T47D (cell line): ENCODE results near the gene CRYBA2.

Experiments used
- DNase-seq, 2 experiments: peaks; one replicate each; pipeline versions ENCODE4 v3.0.0 to v3.0.0-alpha.2; 2011 to 2012; ENCODE audit warnings: low read depth in 1 of 2, low spot score in 1 of 2
- JUND ChIP-seq: IDR thresholded peaks from 2 replicates; pipeline ENCODE4 v1.6.1; 2012; ENCODE audit warnings: low read depth
- in situ Hi-C: cut with HindIII; loops from 2 replicates; pipeline ENCODE4 v1.10.0; 2016; ENCODE audit warnings: low sequenced_read_pairs, low pct_unique_long_range_greater_than_20kb

Gene CRYBA2

DNA sequence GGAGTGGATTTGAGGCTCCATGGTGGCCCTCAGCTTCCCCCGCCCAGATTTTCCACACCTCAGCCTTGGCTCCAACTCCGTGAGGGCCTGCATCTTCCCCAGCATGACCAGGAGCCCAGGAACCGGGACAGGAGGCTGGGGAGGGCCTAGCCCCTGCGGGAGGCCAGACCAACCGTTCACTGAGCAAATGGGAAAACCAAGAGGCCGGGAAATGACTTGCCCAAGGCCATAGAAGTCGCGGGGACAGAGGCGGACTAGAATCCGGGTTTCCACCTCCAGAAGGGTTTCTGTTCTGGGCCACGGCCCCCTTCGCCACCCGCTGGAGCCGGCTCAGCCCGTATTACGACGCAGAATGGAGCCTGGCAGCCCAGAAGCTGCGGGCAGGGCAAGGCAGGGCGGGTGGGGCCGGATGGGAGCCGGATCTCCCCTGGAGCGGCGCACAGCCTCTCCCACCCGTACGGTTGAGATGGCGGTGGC, 7.9 kb upstream of the CRYBA2 start:
- peak in 1 of 2 experiments; percentile 22 for DNase-seq
- no peak for TF ChIP-seq JUND
- in situ Hi-C loops = no loop called here

DNA sequence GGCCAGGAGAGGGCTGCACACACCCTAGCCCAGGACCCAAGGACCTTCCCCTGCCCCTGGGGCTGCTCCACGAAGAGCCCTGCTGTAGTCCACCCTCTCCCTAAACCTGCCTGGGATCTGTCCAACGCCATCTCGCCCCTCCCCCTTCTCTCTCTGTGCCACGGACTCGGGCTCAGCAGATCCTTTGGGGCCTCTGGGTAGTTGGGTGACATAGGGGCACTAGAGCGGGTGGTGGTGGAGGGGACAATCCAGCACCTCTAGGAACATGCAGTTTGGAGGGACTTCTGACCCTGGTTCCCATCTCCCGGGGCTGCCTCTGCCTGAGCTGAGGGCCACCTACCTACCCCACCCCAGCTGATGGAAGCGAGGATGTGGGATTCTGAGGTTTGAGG, 7.3 kb upstream of the CRYBA2 start:
- DNase-seq = peak in 1 of 2 experiments; percentile 27
- no peak for TF ChIP-seq JUND
- in situ Hi-C loops = no loop called here

DNA sequence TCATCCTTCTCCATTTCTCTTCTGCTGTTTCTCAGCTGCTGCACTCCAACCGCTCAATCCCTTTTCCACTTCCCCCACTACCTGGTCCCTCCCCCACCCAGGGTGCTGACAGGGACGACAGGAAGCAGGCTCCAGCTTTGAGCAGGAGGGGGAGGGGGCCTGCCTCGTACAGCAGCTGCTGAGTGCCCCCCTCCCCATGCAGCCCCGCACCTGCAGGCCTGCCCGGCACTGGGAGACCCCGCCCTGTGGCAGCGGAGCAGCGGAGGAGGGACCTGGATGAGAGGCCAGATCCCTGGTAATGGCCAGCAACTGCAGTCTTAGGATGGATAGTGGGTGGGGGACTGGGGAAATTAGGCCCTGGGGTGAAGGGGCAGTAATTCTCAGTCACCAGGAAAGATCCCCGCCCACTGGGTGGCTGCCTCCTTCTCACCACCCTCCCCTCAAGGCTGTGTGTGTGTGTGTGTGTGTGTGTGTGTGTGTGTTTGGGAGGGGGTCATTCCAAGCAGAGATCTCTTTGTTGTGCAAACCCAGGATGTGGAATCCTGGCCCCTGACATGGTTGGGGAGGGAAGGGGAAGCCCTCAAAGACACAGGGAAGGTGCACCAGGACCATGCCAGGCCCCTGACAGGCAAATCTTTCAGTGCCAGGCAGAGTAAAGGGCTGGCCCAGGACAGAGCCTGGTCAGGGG, 6.8 kb upstream of the CRYBA2 start:
- no peak for DNase-seq
- in situ Hi-C loops = no loop called here

DNA sequence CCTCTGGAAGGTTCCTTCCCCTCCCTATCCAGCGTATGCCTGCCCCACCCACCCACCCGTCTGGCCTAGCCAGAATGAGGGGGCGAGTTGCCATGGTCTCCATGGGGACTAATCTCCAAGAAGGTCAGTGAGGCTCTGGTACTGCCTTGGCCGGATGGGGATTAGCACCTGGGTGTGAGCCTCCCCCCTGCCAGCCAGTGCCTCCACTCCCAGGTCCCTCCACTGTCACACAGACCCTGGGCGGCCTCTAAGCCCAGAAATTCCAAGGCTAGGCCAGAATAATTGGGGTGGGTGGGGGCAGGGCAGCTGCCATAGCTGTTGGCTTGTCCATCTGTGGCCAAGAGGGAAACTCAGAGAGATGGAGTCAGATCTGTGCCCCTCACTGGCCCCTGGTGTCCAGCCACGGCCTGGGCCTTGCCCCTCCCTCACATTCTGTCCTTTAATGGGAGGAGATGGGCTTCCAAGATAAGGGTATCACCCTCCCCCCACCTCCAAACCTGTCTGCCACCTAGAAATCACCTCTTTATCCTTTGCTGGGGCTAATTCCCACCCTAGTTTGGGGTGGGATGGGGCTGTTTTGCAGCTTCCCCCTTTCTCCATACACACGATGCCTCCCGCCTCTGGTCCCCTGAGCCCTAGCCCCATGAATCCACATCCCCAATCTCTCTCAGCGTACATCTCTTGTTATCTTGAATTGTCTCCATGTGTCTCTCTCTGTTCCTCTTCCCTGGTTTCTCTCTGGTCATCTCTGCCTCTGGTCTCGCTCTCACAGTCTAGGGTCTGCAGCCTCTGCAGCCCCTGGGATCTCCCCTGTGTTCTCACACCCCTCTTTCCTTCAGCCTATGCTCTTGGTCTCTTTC, 6.0 kb upstream of the CRYBA2 start:
- TF ChIP-seq JUND = no peak
- DNase-seq = no peak
- in situ Hi-C loops = no loop called here

More for the DNA sequence above, 6.8 kb upstream of the CRYBA2 start:
- no peak for TF ChIP-seq JUND

- no peak for DNase-seq
- in situ Hi-C loops = no loop called here
- no peak for TF ChIP-seq JUND
Observed at GRCh38 chr2:218998414-218999002, 5.3 kb upstream of the CRYBA2 start.

DNA sequence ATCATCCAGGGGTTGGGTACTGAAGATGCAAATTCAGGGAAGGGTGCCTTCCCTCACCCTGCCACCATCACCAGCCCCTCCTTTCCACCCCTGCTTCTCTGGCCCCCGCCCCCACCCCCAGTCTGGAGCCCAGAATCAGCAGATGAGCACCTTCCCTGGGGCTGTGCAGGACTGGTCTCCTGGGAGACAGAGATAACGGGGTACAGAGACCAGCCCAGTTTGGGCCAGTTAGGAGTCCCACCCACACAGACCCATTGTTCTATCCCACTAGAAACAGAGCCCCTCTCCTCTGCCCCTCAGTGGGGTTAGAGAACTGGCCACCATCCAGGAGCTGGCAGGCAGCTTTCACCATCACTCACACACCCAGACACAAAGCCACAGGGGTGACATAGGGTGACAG, 4.5 kb upstream of the CRYBA2 start:
- in situ Hi-C loops = no loop called here
- DNase-seq = no peak
- no peak for TF ChIP-seq JUND

DNA sequence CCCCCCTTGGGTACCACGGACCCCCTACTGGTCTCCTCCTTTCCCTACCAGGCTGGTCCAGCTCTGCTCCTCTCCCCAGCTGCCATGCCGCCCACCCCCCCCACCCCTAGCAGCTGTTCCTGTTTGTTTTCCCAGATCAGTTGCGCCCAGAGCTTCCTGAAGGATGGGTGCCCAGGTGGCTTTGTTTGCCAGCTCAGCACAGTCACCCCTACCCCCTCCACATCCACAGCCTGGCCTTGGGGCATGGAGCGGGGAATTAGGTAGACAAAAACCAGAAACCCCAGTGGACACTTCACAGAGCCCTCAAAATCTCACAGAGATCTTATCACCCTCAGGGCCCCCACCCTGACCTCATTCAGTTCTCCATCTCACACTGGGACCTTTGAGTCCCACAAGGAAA, 3.7 kb upstream of the CRYBA2 start:
- no peak for DNase-seq
- in situ Hi-C loops = no loop called here
- no peak for TF ChIP-seq JUND

DNA sequence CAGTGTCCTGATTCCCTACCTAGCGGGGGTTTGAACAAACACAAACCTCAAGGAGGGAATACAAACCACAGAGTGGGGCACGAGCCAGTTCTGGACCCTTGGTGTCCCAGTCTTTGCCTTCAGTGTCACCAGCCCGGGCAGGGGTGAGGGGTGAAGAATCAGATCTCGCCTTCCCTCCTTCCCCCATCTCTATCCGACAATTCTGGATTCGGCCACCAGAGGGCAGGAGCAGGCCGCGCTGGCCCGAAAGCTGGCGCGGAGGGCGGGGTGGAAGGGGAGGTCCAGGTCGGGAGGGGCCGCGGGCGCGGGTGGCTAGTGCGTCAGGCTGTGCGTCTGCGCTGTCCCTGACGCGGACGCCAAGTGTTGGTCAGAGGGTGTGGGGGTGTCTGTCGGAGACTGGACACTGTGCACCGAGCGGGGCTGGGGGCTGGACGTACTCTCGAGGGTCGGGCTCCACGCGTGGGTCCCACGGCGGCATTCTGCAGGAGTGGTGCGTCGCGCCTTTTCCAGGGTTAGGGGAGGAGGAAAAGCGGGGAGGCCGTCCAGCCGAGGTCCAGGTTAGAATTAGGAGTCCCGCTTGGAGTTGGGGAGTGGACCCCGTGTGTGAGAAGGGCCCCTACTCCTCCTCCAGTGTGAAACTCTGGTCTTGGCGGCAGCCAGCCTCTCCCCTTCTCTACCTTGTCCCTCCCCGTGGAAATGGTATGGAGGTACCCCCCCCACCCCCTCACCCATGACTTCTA, 2.9 kb upstream of the CRYBA2 start:
- no peak for TF ChIP-seq JUND
- DNase-seq = peak; percentile 85 to 87
- in situ Hi-C loops = no loop called here

DNA sequence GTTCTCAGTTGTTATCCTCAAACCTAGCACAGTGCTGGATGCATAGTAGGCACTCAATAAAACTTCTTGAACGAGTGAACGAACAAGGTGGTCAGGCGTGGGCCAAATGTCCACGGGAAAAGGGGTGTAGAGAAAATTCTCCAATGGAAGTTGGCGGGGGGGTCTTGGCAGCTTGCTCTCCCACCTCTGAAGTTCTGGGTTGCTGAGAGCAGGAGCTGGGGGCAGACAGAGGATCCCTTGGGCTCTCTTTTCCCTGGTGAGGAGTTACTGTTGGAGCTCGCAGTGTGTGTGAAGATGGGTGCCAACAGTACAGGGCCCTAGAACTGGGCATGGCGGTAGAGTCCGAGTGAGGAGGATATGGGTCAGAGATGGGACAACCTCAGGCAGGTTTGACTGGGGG, 2.3 kb upstream of the CRYBA2 start:
- TF ChIP-seq JUND = no peak
- in situ Hi-C loops = no loop called here
- no peak for DNase-seq

DNA sequence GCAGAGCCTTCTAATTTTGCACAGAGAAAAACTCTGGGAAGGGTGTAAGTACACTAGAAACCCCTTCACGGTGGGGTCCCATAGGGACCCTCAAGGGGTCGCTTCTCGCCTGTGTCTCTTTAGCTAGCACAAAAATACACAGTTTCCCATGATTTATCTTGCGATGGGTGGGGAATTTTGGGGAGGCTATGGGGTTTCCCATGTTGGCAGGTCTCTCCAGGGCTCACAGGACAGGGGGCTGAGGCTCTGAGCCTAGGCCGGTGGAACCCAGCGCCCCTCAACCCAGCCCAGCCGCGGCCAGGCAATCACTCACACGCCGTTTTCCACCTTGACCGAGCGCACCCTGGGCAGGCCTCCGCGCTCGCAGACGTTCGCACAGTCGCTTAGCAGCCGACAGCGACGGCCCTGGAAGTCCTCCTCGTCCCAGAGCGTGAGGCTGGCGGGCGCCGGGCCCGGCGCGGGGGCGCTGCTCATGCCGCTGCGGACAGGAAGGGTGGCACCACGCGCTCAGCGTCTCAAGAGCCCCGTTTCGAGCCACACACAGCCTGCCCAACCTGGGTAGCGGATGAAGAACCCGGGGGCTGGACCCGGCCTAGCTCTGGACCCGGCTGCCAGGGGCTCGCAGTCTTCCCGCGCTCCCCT, 398 bp downstream of the CRYBA2 start:
- no peak for TF ChIP-seq JUND
- no peak for DNase-seq
- in situ Hi-C loops = no loop called here

DNA sequence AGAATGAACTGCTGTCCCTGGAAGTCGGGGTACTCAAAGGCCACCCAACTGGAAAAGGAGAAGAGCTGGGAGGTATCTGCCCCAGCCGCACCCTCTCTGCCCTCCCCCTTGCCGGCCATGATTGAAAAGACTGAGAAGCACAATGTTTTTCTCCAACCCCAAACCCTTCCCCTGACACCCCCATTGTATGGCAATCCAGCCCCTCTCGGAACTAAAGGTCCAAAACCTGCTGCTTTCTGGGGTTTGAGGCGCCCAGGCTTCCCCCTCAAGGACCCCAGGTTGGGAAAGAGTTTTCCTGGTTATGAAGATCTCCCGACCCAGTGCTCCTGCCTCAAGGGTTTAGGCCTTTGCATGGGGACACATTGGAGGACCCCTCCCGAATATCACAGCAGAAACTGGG, 1.0 kb downstream of the CRYBA2 start:
- in situ Hi-C loops = no loop called here
- TF ChIP-seq JUND = no peak
- DNase-seq = no peak

- DNase-seq = peak in 1 of 2 experiments; percentile 49
- TF ChIP-seq JUND = no peak
- in situ Hi-C loops = no loop called here
Observed at GRCh38 chr2:218991674-218992168, 1.5 kb downstream of the CRYBA2 start.
